ENCODE results near the gene SYNE1.

DNA sequence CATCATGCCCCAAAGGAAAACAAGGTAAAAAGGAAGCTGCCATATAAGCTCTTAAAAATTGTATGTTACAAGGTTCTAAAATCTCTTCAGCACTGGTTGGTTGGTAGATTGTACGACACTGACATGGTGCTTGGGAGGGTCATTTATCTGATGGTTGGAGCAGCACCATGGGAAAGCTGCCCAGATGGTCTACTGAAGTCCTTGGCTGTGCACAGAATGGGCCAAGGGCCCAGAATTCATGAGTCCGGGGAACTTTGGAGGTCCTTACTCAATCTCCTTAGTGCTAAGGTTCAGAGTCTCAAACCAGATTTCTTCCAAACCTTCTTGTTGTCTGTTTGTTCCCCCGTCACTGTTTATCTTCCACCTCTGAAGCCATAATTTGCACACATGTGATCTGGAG lies 515.3 kb downstream of the SYNE1 start:
- TF ChIP-seq, protein P1, sequence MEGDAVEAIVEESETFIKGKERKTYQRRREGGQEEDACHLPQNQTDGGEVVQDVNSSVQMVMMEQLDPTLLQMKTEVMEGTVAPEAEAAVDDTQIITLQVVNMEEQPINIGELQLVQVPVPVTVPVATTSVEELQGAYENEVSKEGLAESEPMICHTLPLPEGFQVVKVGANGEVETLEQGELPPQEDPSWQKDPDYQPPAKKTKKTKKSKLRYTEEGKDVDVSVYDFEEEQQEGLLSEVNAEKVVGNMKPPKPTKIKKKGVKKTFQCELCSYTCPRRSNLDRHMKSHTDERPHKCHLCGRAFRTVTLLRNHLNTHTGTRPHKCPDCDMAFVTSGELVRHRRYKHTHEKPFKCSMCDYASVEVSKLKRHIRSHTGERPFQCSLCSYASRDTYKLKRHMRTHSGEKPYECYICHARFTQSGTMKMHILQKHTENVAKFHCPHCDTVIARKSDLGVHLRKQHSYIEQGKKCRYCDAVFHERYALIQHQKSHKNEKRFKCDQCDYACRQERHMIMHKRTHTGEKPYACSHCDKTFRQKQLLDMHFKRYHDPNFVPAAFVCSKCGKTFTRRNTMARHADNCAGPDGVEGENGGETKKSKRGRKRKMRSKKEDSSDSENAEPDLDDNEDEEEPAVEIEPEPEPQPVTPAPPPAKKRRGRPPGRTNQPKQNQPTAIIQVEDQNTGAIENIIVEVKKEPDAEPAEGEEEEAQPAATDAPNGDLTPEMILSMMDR (IDR thresholded peaks at IDR 0.05; ENCODE audit: insufficient read depth, low read length, poor library complexity, severe bottlenecking): no peak
- TF ChIP-seq EZH2phosphoT487 (conservative IDR thresholded peaks at IDR 0.05; ENCODE audit: low read length): no peak

Measured in SU-DHL-6 (cell line).